Upper lobe of right lung (tissue), 1 donor: Measurements from ENCODE around the gene NUDT3. TPM values are rescaled to one million over a fixed set of nuclear protein-coding genes. Genes with fewer than 3 reads are reported as not detected.
A peak's percentile ranks its signal among the peaks of the same experiment; 100 is the strongest.

Experiments
- ATAC-seq: fragments of 200-7000 bp; cut with Tn5 transposase; one replicate; pipeline ENCODE4 v1.9.1; 2020; ENCODE audit warnings: mild to moderate bottlenecking, moderate library complexity
- DNase-seq: peaks from one replicate; pipeline ENCODE4 v3.0.0-alpha.2; 2020
- H3K27ac ChIP-seq: fragments of 200-600 bp; one replicate; pipeline ENCODE4 v1.8.0; 2022
- H3K27me3 ChIP-seq: fragments of 200-600 bp; one replicate; pipeline ENCODE4 v1.8.0; 2022; ENCODE audit warnings: mild to moderate bottlenecking
- H3K36me3 ChIP-seq: fragments of 200-600 bp; one replicate; pipeline ENCODE4 v1.8.0; 2022
- H3K4me1 ChIP-seq: fragments of 200-600 bp; one replicate; pipeline ENCODE4 v1.8.0; 2022
- H3K4me3 ChIP-seq: fragments of 200-600 bp; one replicate; pipeline ENCODE4 v1.8.0; 2022; ENCODE audit warnings: mild to moderate bottlenecking
- H3K9me3 ChIP-seq: fragments of 200-600 bp; one replicate; pipeline ENCODE4 v1.8.0; 2022
- CTCF ChIP-seq: fragments of 200-600 bp; IDR thresholded peaks from one replicate; pipeline ENCODE4 v1.8.0; 2022; ENCODE audit warnings: antibody characterized with exemption
- intact Hi-C: fragments of 100-400 bp; cut with DNase I; formaldehyde crosslinking; loops from one replicate; pipeline ENCODE4 v1.11.0; 2022
- total RNA-seq: library from RNA; stranded (reverse); fragmentation: NEBNext Ultra II Directional; extraction: Animal tissue kit (Norgen Biotek cat#: 25700); gene quantifications from one replicate; pipeline ENCODE4 v1.2.1, GENCODE V29; 2021
- donor health status: DM: no; HTN: yes; CAD: no; lungs with severe emphysema.

NUDT3 gene
- total RNA-seq, 1 donor from 2014 or later: 29.1 TPM

- no peak for TF ChIP-seq CTCF
- Histone ChIP-seq H3K27ac (no peak overlapping the region), H3K9me3 (no peaks in the 10 kb centered on the region), H3K27me3 (no peaks in the 10 kb centered on the region), H3K4me3 (no peak overlapping the region), H3K4me1 (peaks cover 20% of the 10 kb centered on the region), H3K36me3 (no peaks in the 10 kb centered on the region)
- intact Hi-C loops: no loop called here
- ATAC-seq (no peak), DNase-seq (no peak)
These were observed 6.7 kb downstream of the NUDT3 start for GRCh38 chr6:34385793-34386195.

GRCh38 chr6:34384321-34385153 is 7.9 kb downstream of the NUDT3 start:
- no peaks in the 10 kb centered on the region for H3K27me3 ChIP-seq
- DNase-seq (no peak), ATAC-seq (no peak)
- no peak for TF ChIP-seq CTCF
- H3K4me1 ChIP-seq: peaks cover 11% of the 10 kb centered on the region
- H3K4me3 ChIP-seq: no peak overlapping the region
- no peaks in the 10 kb centered on the region for H3K9me3 ChIP-seq
- no peak overlapping the region for H3K27ac ChIP-seq
- no peaks in the 10 kb centered on the region for H3K36me3 ChIP-seq
- intact Hi-C loops: no loop called here

- H3K27ac ChIP-seq: no peak overlapping the region
- no peaks in the 10 kb centered on the region for H3K9me3 ChIP-seq
- no peak overlapping the region for H3K4me3 ChIP-seq
- intact Hi-C loops: no loop called here
- ATAC-seq: no peak
- H3K36me3 ChIP-seq: no peaks in the 10 kb centered on the region
- H3K27me3 ChIP-seq: no peaks in the 10 kb centered on the region
- TF ChIP-seq CTCF: no peak
- peaks cover 11% of the 10 kb centered on the region for H3K4me1 ChIP-seq
- no peak for DNase-seq
These were observed 8.7 kb downstream of the NUDT3 start for GRCh38 chr6:34383656-34384320.

- no peaks in the 10 kb centered on the region for H3K36me3 ChIP-seq
- TF ChIP-seq CTCF: no peak
- peaks cover 11% of the 10 kb centered on the region for H3K4me1 ChIP-seq
- DNase-seq (no peak), ATAC-seq (peak; percentile 43)
- no peaks in the 10 kb centered on the region for H3K27me3 ChIP-seq
- H3K27ac ChIP-seq: no peak overlapping the region
- intact Hi-C loops: no loop called here
- no peak overlapping the region for H3K4me3 ChIP-seq
- H3K9me3 ChIP-seq: no peaks in the 10 kb centered on the region
These were observed 9.3 kb downstream of the NUDT3 start for GRCh38 chr6:34383161-34383631.

- H3K27ac ChIP-seq: no peak overlapping the region
- ATAC-seq (no peak), DNase-seq (no peak)
- no peaks in the 10 kb centered on the region for H3K36me3 ChIP-seq
- intact Hi-C loops: no loop called here
- TF ChIP-seq CTCF: no peak
- no peaks in the 10 kb centered on the region for H3K27me3 ChIP-seq
- no peak overlapping the region for H3K4me3 ChIP-seq
- no peaks in the 10 kb centered on the region for H3K9me3 ChIP-seq
- peaks cover 11% of the 10 kb centered on the region for H3K4me1 ChIP-seq
These were observed 11.4 kb downstream of the NUDT3 start for GRCh38 chr6:34381081-34381480.
